Testis (tissue), 2 donors: Measurements from ENCODE around the gene VPS36.

Experiments
- CTCF ChIP-seq, 3 experiments: fragments of 450-650 bp in 2 of 3; fragments of 200-600 bp in 1 of 3; sonication (generic) in 1 of 3; IDR thresholded peaks; one replicate each; pipeline ENCODE4 v1.5.1; 2016 to 2019; ENCODE audit warnings: antibody characterized with exemption in 3 of 3, mild to moderate bottlenecking in 2 of 3, moderate library complexity in 1 of 3
- POLR2A ChIP-seq: fragments of 450-650 bp; IDR thresholded peaks from one replicate; pipeline ENCODE4 v1.6.1; 2017; ENCODE audit warnings: antibody characterized with exemption, mild to moderate bottlenecking, moderate library complexity

- TF ChIP-seq CTCF (IDR thresholded peaks at IDR 0.05) (no peak), POLR2A (no peak)
These were observed 35.5 kb downstream of the VPS36 start for GRCh38 chr13:52414963-52415362.
